ENCODE measurements around the gene RAG2. TPM values are rescaled to one million over a fixed set of nuclear protein-coding genes. Genes with fewer than 3 reads are reported as not detected.
"Not testable (repeated sequence)": the region's sequence is repeated elsewhere in the genome, so short reads cannot be mapped to it uniquely, and the experiment has no call there.

The RAG2 gene
- total RNA-seq, 2 donors from 2014 or later, result not detected

DNA sequence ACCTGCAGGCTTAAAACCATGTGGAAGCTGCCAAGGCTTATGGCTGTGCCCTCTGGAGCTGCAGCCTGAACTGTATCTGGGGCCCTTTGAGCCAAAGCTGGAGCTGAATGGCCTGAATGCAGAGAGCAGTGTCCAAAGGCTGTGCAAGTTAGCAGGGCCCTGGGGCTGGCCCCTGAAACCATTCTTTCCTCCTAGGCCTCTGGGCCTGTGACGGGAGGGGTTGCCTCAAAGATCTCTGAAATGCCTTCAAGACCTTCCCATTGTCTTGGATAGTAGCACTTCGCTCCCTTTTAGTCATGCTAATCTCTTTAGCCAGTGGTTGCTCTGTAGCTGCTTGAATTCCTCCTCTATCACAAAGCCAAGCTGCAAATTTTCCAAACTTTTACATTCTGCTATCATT, 16.5 kb downstream of the RAG2 start:
- no peak overlapping the region for H3K4me3 Mint-ChIP-seq
- no peaks in the 10 kb centered on the region for H3K4me1 Mint-ChIP-seq
- ATAC-seq (replicated peaks), result no peak
- peaks cover 13% of the 10 kb centered on the region for H3K27me3 Mint-ChIP-seq
- H3K27ac Mint-ChIP-seq, result no peak overlapping the region
- peaks cover 6% of the 10 kb centered on the region for H3K9me3 Mint-ChIP-seq
- no peaks in the 10 kb centered on the region for H3K36me3 Mint-ChIP-seq (ENCODE audit: low read depth)

- Mint-ChIP-seq H3K27me3 (peaks cover 18% of the 10 kb centered on the region), H3K36me3 (ENCODE audit: low read depth) (no peaks in the 10 kb centered on the region), H3K4me3 (no peak overlapping the region), H3K4me1 (no peaks in the 10 kb centered on the region), H3K27ac (no peak overlapping the region), H3K9me3 (peaks cover 6% of the 10 kb centered on the region)
- no peak for ATAC-seq (replicated peaks)
Measured at GRCh38 chr11:36578458-36578857, 19.6 kb downstream of the RAG2 start.

GRCh38 chr11:36577859-36578258, 20.2 kb downstream of the RAG2 start:
- ATAC-seq (replicated peaks), result no peak
- Mint-ChIP-seq H3K4me3 (no peak overlapping the region), H3K27me3 (peaks cover 16% of the 10 kb centered on the region), H3K27ac (no peak overlapping the region), H3K9me3 (peaks cover 6% of the 10 kb centered on the region), H3K36me3 (ENCODE audit: low read depth) (no peaks in the 10 kb centered on the region), H3K4me1 (no peaks in the 10 kb centered on the region)

GRCh38 chr11:36577373-36577772, 20.7 kb downstream of the RAG2 start:
- ATAC-seq (replicated peaks), result no peak
- Mint-ChIP-seq H3K27ac (no peak overlapping the region), H3K4me1 (no peaks in the 10 kb centered on the region), H3K9me3 (peaks cover 6% of the 10 kb centered on the region), H3K36me3 (ENCODE audit: low read depth) (no peaks in the 10 kb centered on the region), H3K27me3 (peaks cover 21% of the 10 kb centered on the region), H3K4me3 (no peak overlapping the region)

DNA sequence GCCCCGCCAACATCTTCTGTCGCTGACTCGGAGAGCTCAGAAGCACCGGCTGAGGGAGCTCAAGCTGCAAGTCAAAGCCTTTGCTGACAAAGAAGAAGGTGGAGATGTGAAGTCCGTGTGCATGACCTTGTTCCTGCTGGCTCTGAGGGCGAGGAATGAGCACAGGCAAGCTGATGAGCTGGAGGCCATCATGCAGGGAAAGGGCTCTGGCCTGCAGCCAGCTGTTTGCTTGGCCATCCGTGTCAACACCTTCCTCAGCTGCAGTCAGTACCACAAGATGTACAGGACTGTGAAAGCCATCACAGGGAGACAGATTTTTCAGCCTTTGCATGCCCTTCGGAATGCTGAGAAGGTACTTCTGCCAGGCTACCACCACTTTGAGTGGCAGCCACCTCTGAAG, 23.6 kb downstream of the RAG2 start:
- peaks cover 27% of the 10 kb centered on the region for H3K27me3 Mint-ChIP-seq
- H3K36me3 Mint-ChIP-seq (ENCODE audit: low read depth), result no peaks in the 10 kb centered on the region
- no peaks in the 10 kb centered on the region for H3K9me3 Mint-ChIP-seq
- no peak for ATAC-seq (replicated peaks)
- H3K4me3 Mint-ChIP-seq, result no peak overlapping the region
- no peak overlapping the region for H3K27ac Mint-ChIP-seq
- H3K4me1 Mint-ChIP-seq, result no peaks in the 10 kb centered on the region

DNA sequence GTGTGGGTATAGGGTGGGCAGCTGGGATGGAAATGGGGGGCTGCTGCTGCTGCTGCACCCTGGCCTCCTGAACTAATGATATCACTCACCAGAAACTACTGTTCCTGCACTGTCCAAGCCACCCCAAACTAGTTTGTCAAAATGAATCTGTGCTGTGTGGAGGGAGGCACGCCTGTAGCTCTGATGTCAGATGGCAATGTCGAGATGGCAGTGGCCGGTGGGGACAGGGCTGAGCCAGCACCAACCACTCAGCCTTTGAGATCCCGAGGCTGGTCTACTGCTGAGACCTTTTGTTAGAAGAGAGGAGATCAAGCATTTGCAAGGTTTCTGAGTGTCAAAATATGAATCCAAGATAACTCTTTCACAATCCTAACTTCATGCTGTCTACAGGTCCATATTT, 28.9 kb downstream of the RAG2 start:
- no peak overlapping the region for H3K4me3 Mint-ChIP-seq
- H3K4me1 Mint-ChIP-seq, result no peaks in the 10 kb centered on the region
- no peak for ATAC-seq (replicated peaks)
- peaks cover 54% of the 10 kb centered on the region for H3K27me3 Mint-ChIP-seq
- H3K9me3 Mint-ChIP-seq, result no peaks in the 10 kb centered on the region
- H3K27ac Mint-ChIP-seq, result no peak overlapping the region
- no peaks in the 10 kb centered on the region for H3K36me3 Mint-ChIP-seq (ENCODE audit: low read depth)

DNA sequence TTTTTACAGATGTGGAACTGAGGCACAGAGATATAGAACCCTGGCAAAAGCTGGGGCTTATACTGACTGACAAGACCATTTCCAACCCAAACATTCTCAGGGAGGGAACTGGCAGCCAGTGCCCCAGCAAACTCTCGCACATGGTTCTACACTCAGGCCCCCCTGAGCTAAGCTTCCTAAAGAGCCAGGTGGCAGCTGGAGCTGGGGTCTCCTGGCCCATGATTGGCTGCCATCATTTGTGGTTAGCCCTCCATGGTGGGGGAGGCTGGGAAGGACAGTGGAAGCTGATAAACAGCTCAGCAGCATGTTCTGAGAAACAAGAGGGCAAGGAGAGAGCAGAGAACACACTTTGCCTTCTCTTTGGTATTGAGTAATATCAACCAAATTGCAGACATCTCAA, 30.3 kb downstream of the RAG2 start, which contains the start of gene RAG1:
Gene RAG1 (plus strand): TSS at position 314 of the 400 bp plus-strand sequence. CDS start 5,298 bp downstream, outside the sequence.
- Mint-ChIP-seq H3K9me3 (no peaks in the 10 kb centered on the region), H3K27me3 (peaks cover 49% of the 10 kb centered on the region), H3K4me3 (no peak within 1 kb of the TSS), H3K4me1 (no peaks in the 10 kb centered on the region), H3K36me3 (ENCODE audit: low read depth) (no peaks in the 10 kb centered on the region), H3K27ac (no peak within 1 kb of the TSS)
- no peak for ATAC-seq (replicated peaks)

DNA sequence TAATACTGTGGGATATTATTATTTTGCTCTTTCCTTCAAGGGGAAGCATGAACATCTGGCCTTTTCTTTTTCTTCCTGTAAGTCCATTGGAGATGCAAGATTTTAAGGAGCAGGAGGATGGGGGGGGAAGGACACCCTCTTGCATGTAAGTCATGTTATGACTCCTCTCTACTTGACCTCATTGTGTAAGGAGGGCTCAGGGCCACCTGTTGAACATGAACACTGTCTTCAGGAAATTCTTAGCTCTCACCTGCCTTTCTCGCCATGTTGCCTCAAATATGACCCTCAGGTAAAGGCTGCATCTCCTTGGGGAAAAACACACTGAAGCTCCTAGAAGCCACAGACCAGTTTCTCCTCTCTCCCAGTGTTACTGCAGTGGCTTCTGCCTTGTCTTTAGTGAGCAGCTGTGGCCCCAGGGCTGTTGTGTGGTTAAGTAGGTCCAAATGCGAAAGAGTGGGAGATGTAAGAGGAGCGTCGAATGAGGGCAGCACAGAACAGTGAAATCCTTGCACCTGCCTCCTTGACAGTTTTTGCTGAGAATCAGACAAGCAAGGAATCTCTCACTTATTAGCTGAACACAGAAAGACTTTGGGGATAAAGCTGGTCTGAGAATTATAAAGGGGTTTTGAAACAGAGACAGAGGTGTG, 31.5 kb downstream of the RAG2 start:
- Mint-ChIP-seq H3K4me3 (no peak overlapping the region), H3K27me3 (peaks cover 44% of the 10 kb centered on the region)

GRCh38 chr11:36565031-36565610, 32.9 kb downstream of the RAG2 start:
- Mint-ChIP-seq H3K27me3 (peaks cover 34% of the 10 kb centered on the region), H3K9me3 (peaks cover under 1% of the 10 kb centered on the region), H3K36me3 (ENCODE audit: low read depth) (no peaks in the 10 kb centered on the region), H3K4me3 (peak overlapping the region; percentile 55), H3K4me1 (no peaks in the 10 kb centered on the region), H3K27ac (no peak overlapping the region)
- no peak for ATAC-seq (replicated peaks)

More for the DNA sequence above, 31.5 kb downstream of the RAG2 start:
- Mint-ChIP-seq H3K36me3 (ENCODE audit: low read depth) (no peaks in the 10 kb centered on the region), H3K27ac (no peak overlapping the region), H3K9me3 (no peaks in the 10 kb centered on the region), H3K4me1 (no peaks in the 10 kb centered on the region)
- no peak for ATAC-seq (replicated peaks)

DNA sequence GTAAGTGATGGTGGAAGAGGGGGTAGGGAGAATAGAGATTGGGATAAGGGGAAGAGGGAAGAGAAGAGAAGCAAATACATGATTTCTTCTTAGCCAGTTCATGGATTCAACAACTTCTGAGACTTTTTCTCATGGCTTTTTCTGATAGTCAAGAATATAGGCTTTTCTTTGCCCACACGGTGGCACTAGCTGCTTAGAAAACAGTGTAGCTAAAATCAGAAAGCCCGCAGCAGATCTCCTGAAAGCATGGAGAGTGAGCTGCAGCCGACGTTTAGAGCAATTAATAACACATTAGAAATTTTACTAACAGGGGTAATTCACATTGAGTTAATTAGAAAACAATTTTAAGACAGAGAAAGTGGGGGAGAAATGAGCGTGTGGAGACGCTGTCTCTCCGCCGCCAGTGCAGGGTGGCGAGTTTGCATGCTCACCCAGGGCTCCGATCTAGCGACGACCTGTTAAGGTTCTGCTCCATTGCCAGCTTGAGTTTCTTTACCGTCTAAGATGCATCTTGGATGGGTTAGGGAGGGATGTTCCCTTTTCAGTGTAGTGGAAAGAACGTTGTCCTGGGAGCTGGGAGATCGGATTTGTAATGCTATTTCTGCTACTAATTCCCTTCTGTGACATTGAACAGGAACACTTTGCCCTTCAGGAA, 33.5 kb downstream of the RAG2 start:
- H3K4me1 Mint-ChIP-seq, result no peaks in the 10 kb centered on the region
- H3K27me3 Mint-ChIP-seq, result peaks cover 34% of the 10 kb centered on the region
- H3K4me3 Mint-ChIP-seq, result peak overlapping the region; percentile 55
- no peaks in the 10 kb centered on the region for H3K36me3 Mint-ChIP-seq (ENCODE audit: low read depth)
- ATAC-seq (replicated peaks), result no peak
- H3K9me3 Mint-ChIP-seq, result peaks cover 5% of the 10 kb centered on the region
- no peak overlapping the region for H3K27ac Mint-ChIP-seq

DNA sequence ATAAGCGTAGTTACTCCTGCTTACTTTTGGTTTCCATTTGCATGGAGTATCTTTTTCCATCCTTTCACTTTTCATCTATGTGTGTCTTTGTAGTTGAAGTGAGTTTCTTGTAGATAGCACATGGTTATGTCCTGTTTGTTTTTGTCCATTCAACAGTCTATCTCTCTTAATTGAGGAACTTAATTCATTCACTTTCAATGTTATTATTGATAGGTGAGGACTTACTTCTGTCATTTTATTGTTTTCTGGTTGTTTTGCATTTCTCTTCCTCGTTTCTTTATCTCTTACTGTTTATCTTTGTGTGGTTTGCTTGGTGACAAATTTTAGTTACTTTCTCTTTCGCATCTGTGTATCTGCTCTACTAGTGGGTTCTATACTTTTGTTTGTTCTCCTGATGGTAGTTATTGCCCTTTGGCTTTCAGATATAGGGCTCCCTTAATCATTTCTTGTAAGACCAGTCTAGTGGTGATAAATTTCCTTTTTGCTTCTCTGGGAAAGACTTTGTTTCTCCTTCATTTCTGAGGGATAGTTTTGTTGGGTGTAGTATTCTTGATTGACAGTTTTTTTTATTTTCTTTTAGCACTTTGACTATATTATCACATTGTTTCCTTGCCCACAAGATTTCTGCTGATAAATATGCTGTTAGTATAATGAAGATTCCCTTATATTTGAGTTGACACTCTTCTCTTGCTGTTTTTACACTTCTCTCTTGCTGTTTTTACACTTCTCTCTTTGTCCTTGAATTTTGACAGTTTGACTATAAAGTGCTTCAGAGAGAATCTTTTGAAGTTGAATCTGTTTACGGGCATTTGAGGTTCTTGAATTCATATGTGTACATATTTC, 39.2 kb downstream of the RAG2 start:
- H3K4me1 Mint-ChIP-seq, result peaks cover 14% of the 10 kb centered on the region
- H3K36me3 Mint-ChIP-seq (ENCODE audit: low read depth), result no peaks in the 10 kb centered on the region
- peaks cover 3% of the 10 kb centered on the region for H3K27me3 Mint-ChIP-seq
- H3K9me3 Mint-ChIP-seq, result peaks cover 5% of the 10 kb centered on the region
- peak overlapping the region; percentile 24 for H3K27ac Mint-ChIP-seq
- peak overlapping the region; percentile 54 for H3K4me3 Mint-ChIP-seq
- ATAC-seq (replicated peaks), result peak; percentile 90

DNA sequence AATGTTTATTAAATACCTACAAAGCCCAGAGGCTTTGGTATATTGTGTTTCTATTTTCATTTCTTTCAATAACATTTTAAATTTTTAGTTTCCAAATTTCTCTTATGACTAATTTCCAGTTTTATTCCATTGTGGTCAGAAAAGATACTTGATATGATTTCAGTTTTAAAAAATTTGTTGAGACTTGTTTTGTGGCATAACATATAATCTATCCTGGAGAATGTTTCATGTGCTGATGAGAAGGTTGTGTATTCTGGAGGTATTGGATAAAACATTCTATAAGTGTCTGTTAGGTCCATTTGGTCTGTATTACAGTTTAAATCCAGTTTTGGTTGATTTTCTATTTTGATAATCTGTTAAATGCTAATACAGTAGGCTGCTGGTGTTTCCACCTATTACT, 40.0 kb downstream of the RAG2 start:
- Mint-ChIP-seq H3K4me1 (peaks cover 14% of the 10 kb centered on the region), H3K9me3 (peaks cover 5% of the 10 kb centered on the region), H3K27me3 (peaks cover 3% of the 10 kb centered on the region), H3K4me3 (peak overlapping the region; percentile 54), H3K36me3 (ENCODE audit: low read depth) (no peaks in the 10 kb centered on the region), H3K27ac (peak overlapping the region; percentile 24)
- no peak for ATAC-seq (replicated peaks)

- not testable (repeated sequence) for H3K36me3 Mint-ChIP-seq (ENCODE audit: low read depth); H3K27ac Mint-ChIP-seq; ATAC-seq (replicated peaks); H3K27me3 Mint-ChIP-seq; H3K9me3 Mint-ChIP-seq
- Mint-ChIP-seq H3K4me1 (peaks cover 14% of the 10 kb centered on the region), H3K4me3 (peak overlapping the region; percentile 54)
Measured at GRCh38 chr11:36557390-36557789, 40.6 kb downstream of the RAG2 start.

GRCh38 chr11:36550385-36551115, 47.5 kb downstream of the RAG2 start:
- Mint-ChIP-seq H3K27ac (no peak overlapping the region), H3K27me3 (peaks cover 4% of the 10 kb centered on the region), H3K36me3 (ENCODE audit: low read depth) (no peaks in the 10 kb centered on the region), H3K9me3 (no peaks in the 10 kb centered on the region), H3K4me1 (peaks cover 10% of the 10 kb centered on the region), H3K4me3 (no peak overlapping the region)
- ATAC-seq (replicated peaks), result no peak
